HG03457 (cell line): ENCODE measurements around the gene IFI35.
"Not testable (repeated sequence)": the region's sequence is repeated elsewhere in the genome, so short reads cannot be mapped to it uniquely, and the experiment has no call there.

Source experiments
- ATAC-seq: cut with Tn5 transposase; IDR thresholded peaks from one replicate; pipeline ENCODE4 v1.9.1; 2021; ENCODE audit warnings: moderate number of reproducible peaks; ENCODE audit not compliant: unreplicated experiment

The IFI35 gene

DNA sequence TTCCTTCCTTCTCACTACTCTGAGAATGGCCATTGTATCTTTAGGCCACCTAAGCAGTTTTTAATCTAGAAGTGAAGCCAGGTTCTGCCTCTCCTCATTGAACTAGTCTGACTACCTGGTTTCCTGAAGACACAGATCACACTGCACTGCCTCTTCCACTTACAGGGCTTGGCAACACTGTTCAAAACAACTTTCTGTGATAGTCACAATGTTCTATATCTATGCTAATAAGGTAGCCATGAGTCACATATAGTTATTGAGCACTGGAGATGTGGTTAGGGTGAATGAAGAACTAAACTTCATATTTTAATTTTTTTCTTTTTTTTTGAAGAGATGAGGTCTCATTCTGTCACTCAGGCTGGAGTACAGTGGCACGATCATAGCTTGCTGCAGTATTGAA is 45.4 kb downstream of the IFI35 start:
- no peak for ATAC-seq

DNA sequence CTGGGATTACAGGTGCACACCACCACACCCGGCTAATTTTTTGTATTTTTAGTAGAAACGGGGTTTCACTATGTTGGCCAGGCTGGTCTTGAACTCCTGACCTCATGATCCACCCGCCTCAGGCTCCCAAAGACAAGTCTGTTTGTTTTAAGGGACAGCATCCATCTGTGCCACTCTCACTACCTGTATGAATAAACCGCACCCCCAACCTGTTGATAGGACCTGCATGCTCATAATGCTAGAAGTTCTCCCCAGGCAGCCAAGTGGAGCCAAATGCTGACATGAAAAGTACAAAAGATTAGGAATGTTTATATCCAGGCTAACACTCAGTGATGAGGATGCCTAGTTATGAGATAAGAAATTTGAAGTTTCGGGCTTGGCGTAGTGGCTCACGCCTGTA is 46.4 kb downstream of the IFI35 start:
- ATAC-seq = not testable (repeated sequence)

DNA sequence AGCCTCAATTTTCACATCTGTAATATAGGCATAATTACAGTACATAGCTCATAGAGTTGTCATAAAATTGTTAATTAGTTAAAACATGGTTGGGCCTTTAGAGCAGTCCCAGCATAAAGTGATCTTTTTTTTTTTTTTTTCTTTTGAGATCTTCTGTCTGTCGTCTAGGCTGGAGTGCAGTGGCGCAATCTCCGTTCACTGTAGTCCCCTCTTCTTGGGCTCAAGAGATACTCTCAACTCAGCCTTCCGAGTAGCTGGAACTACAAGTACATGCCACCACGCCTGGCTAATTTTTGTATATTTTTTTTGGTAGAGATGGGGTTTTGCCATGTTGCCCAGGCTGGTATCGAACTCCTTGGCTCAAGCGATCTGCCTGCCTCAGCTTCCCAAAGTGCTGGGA is 49.5 kb downstream of the IFI35 start:
- no peak for ATAC-seq

DNA sequence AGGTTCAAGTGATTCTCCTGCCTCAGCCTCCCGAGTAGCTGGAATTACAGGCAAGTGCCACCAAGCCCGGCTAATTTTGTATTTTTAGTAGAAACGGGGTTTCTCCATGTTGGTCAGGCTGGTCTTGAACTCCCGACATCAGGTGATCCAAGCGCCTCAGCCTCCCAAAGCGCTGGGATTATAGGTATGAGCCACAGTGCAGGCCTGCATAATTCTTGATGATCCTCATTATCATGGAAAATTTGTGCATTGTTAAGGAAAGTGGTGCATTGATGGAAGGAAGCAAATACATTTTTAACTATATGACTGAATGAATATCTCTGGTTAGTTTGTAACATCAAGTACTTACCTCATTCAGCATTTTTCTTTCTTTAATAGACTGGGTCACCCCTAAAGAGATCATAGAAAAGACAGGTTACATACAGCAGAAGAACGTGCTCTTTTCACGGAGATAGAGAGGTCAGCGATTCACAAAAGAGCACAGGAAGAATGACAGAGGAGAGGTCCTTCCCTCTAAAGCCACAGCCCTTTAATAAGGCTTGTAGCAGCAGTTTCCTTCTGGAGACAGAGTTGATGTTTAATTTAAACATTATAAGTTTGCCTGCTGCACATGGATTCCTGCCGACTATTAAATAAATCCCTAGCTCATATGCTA is 56.5 kb downstream of the IFI35 start:
- ATAC-seq = no peak
